Measurements from ENCODE around the gene IAH1.

- TF ChIP-seq, protein P1, sequence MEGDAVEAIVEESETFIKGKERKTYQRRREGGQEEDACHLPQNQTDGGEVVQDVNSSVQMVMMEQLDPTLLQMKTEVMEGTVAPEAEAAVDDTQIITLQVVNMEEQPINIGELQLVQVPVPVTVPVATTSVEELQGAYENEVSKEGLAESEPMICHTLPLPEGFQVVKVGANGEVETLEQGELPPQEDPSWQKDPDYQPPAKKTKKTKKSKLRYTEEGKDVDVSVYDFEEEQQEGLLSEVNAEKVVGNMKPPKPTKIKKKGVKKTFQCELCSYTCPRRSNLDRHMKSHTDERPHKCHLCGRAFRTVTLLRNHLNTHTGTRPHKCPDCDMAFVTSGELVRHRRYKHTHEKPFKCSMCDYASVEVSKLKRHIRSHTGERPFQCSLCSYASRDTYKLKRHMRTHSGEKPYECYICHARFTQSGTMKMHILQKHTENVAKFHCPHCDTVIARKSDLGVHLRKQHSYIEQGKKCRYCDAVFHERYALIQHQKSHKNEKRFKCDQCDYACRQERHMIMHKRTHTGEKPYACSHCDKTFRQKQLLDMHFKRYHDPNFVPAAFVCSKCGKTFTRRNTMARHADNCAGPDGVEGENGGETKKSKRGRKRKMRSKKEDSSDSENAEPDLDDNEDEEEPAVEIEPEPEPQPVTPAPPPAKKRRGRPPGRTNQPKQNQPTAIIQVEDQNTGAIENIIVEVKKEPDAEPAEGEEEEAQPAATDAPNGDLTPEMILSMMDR (IDR thresholded peaks at IDR 0.05), result no peak
- TF ChIP-seq POLR2A (IDR thresholded peaks at IDR 0.05), result no peak
Observed at GRCh38 chr2:9471206-9471605, 3.1 kb upstream of the IAH1 start.
